GM21423 (cell line): ENCODE results near the gene ERP44.
"Not testable (repeated sequence)": the region's sequence is repeated elsewhere in the genome, so short reads cannot be mapped to it uniquely, and the experiment has no call there.

Source experiments
- ATAC-seq: cut with Tn5 transposase; IDR thresholded peaks from one replicate; pipeline ENCODE4 v1.9.1; 2021; ENCODE audit warnings: mild to moderate bottlenecking, moderate library complexity; ENCODE audit not compliant: unreplicated experiment

The ERP44 gene

GRCh38 chr9:100019541-100019940 is 79.3 kb downstream of the ERP44 start:
- ATAC-seq, result no peak

DNA sequence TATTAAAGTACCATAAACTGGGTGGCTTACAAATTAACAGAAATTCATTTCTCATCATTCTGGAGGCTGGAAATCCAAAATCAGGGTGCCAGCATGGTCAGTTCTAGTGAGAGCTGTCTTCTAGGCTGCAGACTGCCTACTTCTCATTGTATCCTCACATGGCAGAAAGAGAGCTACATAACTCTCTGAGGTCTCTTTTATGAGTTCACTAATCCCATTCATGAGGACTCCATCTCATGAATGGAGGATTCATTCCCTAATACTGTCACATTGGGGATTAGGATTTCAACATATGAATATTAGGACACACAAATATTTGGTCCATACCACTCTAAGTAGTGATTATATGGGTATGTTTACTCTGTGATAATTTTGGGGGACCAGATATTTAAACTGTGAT is 84.0 kb downstream of the ERP44 start:
- ATAC-seq, result no peak

DNA sequence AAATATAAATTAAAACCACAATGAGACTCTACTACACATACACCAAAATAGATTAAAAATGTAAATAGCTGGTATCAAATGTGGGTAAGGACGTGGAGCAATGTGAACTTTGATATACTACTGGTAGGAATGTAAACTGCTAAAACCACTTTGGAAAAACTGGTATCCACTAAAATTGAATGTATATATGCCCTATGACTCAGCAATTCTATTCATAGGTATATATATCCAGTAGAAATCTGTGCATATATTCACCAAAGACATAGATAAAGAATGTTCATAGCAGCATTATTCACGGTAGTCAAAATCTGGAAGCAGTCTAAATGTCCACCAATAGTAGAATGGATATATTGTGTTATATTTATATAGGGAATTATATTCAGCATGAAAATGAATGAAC is 85.2 kb downstream of the ERP44 start:
- ATAC-seq, result no peak

DNA sequence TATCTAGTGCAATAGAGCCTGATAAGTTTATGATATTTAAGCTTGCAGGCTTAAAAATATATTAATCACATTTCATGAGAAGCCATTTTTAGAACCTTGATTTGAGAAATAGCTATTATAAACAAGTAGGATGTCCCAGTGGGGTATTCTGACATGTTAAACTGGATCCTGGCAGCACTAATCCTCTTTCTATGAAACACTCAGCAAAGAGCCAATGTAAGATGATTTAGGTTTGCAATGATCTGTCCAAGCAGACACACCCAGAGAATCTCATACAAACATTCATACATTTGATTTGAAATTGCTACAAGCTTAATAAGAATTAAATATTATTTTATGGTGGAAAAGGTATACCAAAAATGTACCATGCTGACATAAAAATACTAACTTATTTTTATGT is 86.5 kb downstream of the ERP44 start:
- ATAC-seq, result no peak

DNA sequence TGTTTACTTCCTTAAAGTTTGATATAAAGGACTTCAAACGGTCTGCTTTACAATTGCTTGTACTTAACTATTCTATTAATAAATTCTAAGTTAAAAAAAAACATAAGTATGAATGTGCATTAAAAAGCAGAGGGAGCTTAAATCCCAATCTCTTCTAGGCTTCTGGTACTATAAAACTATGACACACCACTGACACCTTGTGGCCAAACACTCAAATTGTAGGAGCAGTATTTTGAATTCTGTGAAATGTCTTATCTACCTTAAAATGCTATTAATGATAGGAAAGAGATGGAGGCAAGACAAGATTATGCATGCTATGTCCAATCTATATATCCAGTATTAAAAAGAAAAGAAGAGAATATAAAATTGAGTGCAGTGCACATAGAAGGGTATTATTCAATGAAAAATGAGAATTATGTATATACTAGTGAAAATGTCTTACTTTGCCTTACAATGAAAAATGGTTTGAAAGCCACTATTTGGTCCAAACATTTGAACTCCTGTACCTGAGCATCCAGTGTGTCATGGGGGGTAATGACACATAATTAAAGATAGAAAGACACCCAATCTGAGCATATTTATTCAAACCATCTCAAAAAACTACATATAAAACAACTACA is 87.6 kb downstream of the ERP44 start:
- ATAC-seq, result no peak

DNA sequence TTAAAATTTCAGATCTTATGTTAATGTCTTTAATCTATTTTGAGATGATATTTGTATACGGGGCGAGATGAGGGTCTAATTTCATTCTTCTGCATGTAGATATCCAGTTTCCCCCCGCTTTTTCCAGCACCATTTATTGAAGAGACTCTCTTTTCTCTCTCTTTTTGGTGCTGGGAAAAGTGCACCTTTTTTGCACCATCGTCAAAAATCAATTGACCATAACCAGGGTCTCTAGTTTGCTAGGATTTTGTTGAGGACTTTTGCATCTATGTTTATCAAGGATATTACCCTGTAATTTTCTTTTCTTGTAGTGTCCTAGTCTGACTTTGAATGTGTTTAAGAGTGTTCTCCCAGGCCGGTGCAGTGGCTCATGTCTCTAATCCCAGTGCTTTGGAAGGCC is 99.0 kb downstream of the ERP44 start:
- no peak for ATAC-seq

GRCh38 chr9:99998866-99999265 is 99.9 kb downstream of the ERP44 start:
- ATAC-seq, result no peak

GRCh38 chr9:99998266-99998665 is 100.5 kb downstream of the ERP44 start:
- no peak for ATAC-seq

DNA sequence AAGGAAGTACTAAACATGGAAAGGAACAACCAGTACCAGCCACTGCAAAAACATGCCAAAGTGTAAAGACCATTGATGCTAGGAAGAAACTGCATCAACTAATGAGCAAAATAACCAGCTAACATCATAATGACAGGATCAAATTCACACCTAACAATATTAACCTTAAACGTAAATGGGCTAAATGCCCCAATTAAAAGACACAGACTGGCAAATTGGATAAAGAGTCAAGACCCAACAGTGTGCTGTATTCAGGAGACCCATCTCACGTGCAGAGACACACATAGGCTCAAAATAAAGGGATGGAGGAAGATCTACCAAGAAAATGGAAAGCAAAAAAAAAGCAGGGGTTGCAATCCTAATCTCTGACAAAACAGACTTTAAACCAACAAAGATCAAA is 108.3 kb downstream of the ERP44 start:
- not testable (repeated sequence) for ATAC-seq

- no peak for ATAC-seq
Observed at GRCh38 chr9:99986642-99987041, 112.2 kb downstream of the ERP44 start.

- no peak for ATAC-seq
Observed at GRCh38 chr9:99980598-99980997, 118.2 kb downstream of the ERP44 start.

DNA sequence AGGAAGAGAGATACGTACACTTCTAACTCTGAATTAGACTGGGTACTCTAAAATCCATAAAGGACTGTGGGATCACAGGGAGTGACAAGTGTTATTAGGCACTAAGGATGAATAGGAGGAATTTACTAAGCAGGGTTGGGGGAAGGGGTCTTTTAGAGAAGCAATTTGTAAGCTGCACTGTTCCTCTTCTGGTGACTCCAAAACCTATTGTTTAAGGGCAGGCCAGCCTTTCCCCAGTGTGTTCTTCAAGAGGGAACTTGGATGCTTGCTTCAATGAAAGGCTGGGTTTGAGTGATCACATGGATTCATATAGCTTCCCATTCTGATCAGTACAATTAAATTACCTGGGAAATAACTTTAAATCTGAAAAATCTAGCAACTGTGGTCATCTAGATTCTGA is 120.6 kb downstream of the ERP44 start:
- no peak for ATAC-seq

DNA sequence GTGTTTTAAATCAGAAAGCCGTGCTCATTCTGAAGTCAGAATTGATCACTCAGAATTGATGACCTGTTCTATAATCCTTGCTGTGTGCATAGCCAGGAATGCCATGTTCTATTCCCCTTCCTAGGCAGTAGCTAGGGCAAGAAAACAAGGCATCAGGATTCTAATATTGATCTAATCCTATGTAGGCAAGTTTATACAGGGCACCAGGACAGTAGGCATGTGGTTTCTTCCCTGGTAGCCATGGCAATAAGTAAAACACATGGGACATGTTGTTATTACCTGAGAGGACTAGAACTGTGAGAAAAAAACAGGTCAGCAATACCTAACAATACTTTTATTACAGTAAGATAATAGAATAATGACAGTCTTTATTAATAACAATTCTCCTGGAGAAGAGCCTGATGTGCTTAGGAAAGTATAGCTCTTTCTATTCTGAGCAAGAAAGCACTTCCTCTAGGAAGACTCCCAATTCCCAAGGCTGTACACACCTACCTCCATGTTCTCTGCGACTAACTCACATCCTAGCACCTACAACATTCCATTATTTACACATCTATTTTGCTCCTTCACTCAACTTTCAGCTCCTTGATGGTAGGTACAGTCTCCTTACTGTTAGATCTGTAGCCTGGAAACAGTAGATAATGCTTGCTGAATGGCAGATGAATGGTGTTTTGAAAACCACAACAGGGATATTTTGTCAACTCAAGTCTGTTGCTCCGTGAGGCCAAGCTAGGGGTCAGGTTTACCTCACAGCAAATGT is 121.6 kb downstream of the ERP44 start:
- ATAC-seq, result no peak

DNA sequence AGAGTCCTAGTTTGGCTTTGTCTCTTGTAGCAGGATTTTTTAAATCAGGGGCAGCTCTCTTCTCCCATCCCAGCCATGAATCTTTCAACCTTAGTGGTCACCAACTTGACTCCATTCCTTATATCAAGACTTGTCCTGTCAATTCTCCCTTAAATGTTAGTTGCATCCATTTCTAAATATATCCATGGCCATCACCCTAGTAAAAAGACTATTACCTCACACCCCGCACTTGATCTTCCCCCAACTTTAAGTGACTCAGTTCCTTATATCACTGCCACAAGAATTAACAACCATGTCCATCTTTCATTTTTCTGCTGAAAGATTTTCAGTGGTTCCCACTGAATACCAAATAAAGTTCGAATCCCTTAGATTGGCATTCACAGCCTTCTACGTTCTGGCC is 125.3 kb downstream of the ERP44 start:
- ATAC-seq, result no peak

DNA sequence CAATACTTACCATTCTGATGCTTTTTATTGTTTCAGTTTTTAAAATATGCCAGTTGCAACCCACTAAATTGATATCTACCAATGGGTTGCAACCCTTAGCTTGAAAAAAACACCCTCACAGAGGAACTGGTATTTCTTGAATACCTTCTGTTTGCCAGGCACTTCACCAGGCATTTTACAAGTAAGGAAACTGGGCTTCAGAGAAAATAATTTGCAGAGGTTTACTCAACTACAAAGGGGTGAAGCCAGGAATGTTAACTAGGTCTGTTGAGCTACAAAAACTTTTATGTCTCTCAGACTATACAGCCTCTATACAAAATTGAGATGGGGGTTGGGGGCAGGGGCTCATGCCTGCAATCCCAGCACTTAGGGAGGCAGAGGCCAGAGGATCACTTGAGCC is 127.4 kb downstream of the ERP44 start:
- ATAC-seq, result no peak

GRCh38 chr9:99970481-99970880 is 128.3 kb downstream of the ERP44 start:
- no peak for ATAC-seq

- no peak for ATAC-seq
Observed at GRCh38 chr9:99967457-99967856, 131.3 kb downstream of the ERP44 start.

DNA sequence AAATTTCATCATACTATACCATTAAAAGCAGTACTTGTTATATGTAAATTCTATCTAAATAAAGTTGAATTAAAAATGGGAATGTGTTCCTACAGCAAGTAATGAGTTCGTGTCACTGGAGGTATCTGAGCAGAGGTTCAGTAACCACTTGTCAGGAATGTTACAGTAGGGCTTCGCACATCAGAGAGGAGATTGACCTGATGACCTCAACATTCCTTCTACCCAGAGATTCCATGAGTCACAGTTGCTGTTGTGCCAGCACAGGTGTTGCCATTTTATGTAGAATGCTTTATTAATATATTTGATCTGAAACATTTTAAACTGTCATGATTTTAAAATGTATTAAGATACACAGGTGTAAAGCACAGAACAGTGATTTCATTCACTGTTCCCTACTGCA is 132.1 kb downstream of the ERP44 start:
- ATAC-seq, result no peak

- no peak for ATAC-seq
Observed at GRCh38 chr9:99966001-99966400, 132.8 kb downstream of the ERP44 start.

DNA sequence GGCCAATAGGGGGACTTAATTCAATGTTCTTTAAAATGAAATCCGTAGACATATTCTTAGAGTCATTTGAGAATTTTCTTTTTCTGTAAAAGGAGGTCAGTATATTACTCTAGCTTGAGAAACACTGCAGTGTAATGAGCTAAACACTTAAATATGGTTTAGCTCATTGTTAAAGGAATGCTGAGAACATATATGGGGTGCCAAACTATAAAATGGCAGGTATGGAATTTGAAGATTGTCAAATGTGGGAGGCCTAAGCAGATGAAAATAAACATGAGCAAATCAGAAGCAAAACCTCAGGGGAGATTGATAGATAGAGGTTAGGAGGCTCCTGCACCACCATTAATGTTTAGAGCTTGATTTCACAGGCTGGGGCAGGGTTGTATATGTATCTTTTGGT is 134.5 kb downstream of the ERP44 start:
- ATAC-seq, result no peak

GRCh38 chr9:99962680-99963261 is 136.0 kb downstream of the ERP44 start:
- no peak for ATAC-seq

GRCh38 chr9:99955606-99956005 is 143.2 kb downstream of the ERP44 start:
- no peak for ATAC-seq
